Measurements from ENCODE around the gene ETFBKMT.

Gene ETFBKMT

GRCh38 chr12:31634620-31635019 lies 24.9 kb upstream of the ETFBKMT start:
- TF ChIP-seq SP1 (IDR thresholded peaks at IDR 0.05) (no peak), TARDBP (IDR thresholded peaks at IDR 0.05) (no peak), ELF4 (IDR thresholded peaks at IDR 0.05) (no peak), NFRKB (IDR thresholded peaks at IDR 0.05) (no peak), L3MBTL2 (conservative IDR thresholded peaks at IDR 0.05) (no peak), ARNT (IDR thresholded peaks at IDR 0.05) (no peak), FOXK2 (IDR thresholded peaks at IDR 0.05) (no peak)
- ChIA-PET POLR2A (no interaction called here), CTCF (interaction anchor here (2.0 kb wide), 1 partner anchor 231 kb away, joined by 11 read pairs; no protein-coding TSS in a partner anchor)
- no peak for DNase-seq (ENCODE audit: extremely low spot score)

- CTCF ChIA-PET, result interaction anchor here (0.5 kb wide), 1 partner anchor 147 kb away, joined by 3 read pairs; no protein-coding TSS in a partner anchor
- DNase-seq (ENCODE audit: extremely low spot score), result no peak
- TF ChIP-seq ARNT (IDR thresholded peaks at IDR 0.05), result no peak
- no peak for TF ChIP-seq FOXM1 (IDR thresholded peaks at IDR 0.05; ENCODE audit: borderline replicate concordance)
- no peak for TF ChIP-seq CTBP1 (IDR thresholded peaks at IDR 0.05; ENCODE audit: borderline replicate concordance)
- no peak for TF ChIP-seq LEF1 (IDR thresholded peaks at IDR 0.05; ENCODE audit: borderline replicate concordance)
- no peak for TF ChIP-seq L3MBTL2 (conservative IDR thresholded peaks at IDR 0.05)
- no peak for TF ChIP-seq FOXK2 (IDR thresholded peaks at IDR 0.05)
- TF ChIP-seq SUZ12 (IDR thresholded peaks at IDR 0.05), result no peak
- no peak for TF ChIP-seq ZNF384 (IDR thresholded peaks at IDR 0.05)
- no peak for TF ChIP-seq FOXA1 (IDR thresholded peaks at IDR 0.05)
- TF ChIP-seq BHLHE40 (IDR thresholded peaks at IDR 0.05; ENCODE audit: borderline replicate concordance), result no peak
- TF ChIP-seq NFRKB (IDR thresholded peaks at IDR 0.05), result no peak
- no peak for TF ChIP-seq ELF4 (IDR thresholded peaks at IDR 0.05)
- TF ChIP-seq SP1 (IDR thresholded peaks at IDR 0.05), result no peak
- POLR2A ChIA-PET, result no interaction called here
Measured at GRCh38 chr12:31641509-31642090, 17.9 kb upstream of the ETFBKMT start.

GRCh38 chr12:31644536-31644935 lies 15.0 kb upstream of the ETFBKMT start:
- ChIA-PET POLR2A (no interaction called here), CTCF (no interaction called here)
- TF ChIP-seq CTBP1 (IDR thresholded peaks at IDR 0.05; ENCODE audit: borderline replicate concordance) (no peak), ARNT (IDR thresholded peaks at IDR 0.05) (no peak), SUZ12 (IDR thresholded peaks at IDR 0.05) (no peak), NFRKB (IDR thresholded peaks at IDR 0.05) (no peak), L3MBTL2 (conservative IDR thresholded peaks at IDR 0.05) (no peak), PKNOX1 (IDR thresholded peaks at IDR 0.05) (no peak), ZNF384 (IDR thresholded peaks at IDR 0.05) (no peak), LEF1 (IDR thresholded peaks at IDR 0.05; ENCODE audit: borderline replicate concordance) (no peak), BHLHE40 (IDR thresholded peaks at IDR 0.05; ENCODE audit: borderline replicate concordance) (no peak), FOXK2 (IDR thresholded peaks at IDR 0.05) (no peak), SP1 (IDR thresholded peaks at IDR 0.05) (no peak), FOXM1 (IDR thresholded peaks at IDR 0.05; ENCODE audit: borderline replicate concordance) (no peak), TARDBP (IDR thresholded peaks at IDR 0.05) (no peak), FOXA1 (IDR thresholded peaks at IDR 0.05) (no peak), HDGF (IDR thresholded peaks at IDR 0.05; ENCODE audit: borderline replicate concordance) (no peak), ELF4 (IDR thresholded peaks at IDR 0.05) (no peak)
- no peak for DNase-seq (ENCODE audit: extremely low spot score)

- ChIA-PET POLR2A (no interaction called here), CTCF (no interaction called here)
- no peak for DNase-seq (ENCODE audit: extremely low spot score)
- TF ChIP-seq FOXM1 (IDR thresholded peaks at IDR 0.05; ENCODE audit: borderline replicate concordance), result no peak
- no peak for TF ChIP-seq BHLHE40 (IDR thresholded peaks at IDR 0.05; ENCODE audit: borderline replicate concordance)
- TF ChIP-seq ELF4 (IDR thresholded peaks at IDR 0.05), result no peak
- no peak for TF ChIP-seq ARNT (IDR thresholded peaks at IDR 0.05)
Measured at GRCh38 chr12:31645924-31646323, 13.6 kb upstream of the ETFBKMT start.

GRCh38 chr12:31647086-31647491 lies 12.4 kb upstream of the ETFBKMT start:
- ChIA-PET POLR2A (no interaction called here), CTCF (interaction anchor here (0.5 kb wide), 1 partner anchor 11 kb away, joined by 3 read pairs; no protein-coding TSS in a partner anchor)
- TF ChIP-seq ZNF384 (IDR thresholded peaks at IDR 0.05), result no peak
- no peak for DNase-seq (ENCODE audit: extremely low spot score)

- POLR2A ChIA-PET, result interaction anchor here (0.9 kb wide), 1 partner anchor 8 kb away, joined by 3 read pairs; no protein-coding TSS in a partner anchor
Measured at GRCh38 chr12:31650918-31651317, 8.6 kb upstream of the ETFBKMT start.

GRCh38 chr12:31651893-31652521 lies 7.5 kb upstream of the ETFBKMT start:
- ChIA-PET POLR2A (no interaction called here), CTCF (no interaction called here)
- no peak for DNase-seq (ENCODE audit: extremely low spot score)
- TF ChIP-seq FOXK2 (IDR thresholded peaks at IDR 0.05), result no peak
- no peak for TF ChIP-seq BHLHE40 (IDR thresholded peaks at IDR 0.05; ENCODE audit: borderline replicate concordance)
- no peak for TF ChIP-seq NFRKB (IDR thresholded peaks at IDR 0.05)
- TF ChIP-seq FOXM1 (IDR thresholded peaks at IDR 0.05; ENCODE audit: borderline replicate concordance), result no peak
- TF ChIP-seq ELF4 (IDR thresholded peaks at IDR 0.05), result no peak
- TF ChIP-seq SUZ12 (IDR thresholded peaks at IDR 0.05), result no peak
- no peak for TF ChIP-seq CTBP1 (IDR thresholded peaks at IDR 0.05; ENCODE audit: borderline replicate concordance)
- no peak for TF ChIP-seq PKNOX1 (IDR thresholded peaks at IDR 0.05)
- no peak for TF ChIP-seq ARNT (IDR thresholded peaks at IDR 0.05)
- TF ChIP-seq SP1 (IDR thresholded peaks at IDR 0.05), result no peak

More at GRCh38 chr12:31650918-31651317, 8.6 kb upstream of the ETFBKMT start:
- CTCF ChIA-PET, result no interaction called here
- TF ChIP-seq FOXM1 (IDR thresholded peaks at IDR 0.05; ENCODE audit: borderline replicate concordance) (no peak), HDGF (IDR thresholded peaks at IDR 0.05; ENCODE audit: borderline replicate concordance) (no peak), TARDBP (IDR thresholded peaks at IDR 0.05) (no peak), FOXK2 (IDR thresholded peaks at IDR 0.05) (no peak), ZNF384 (IDR thresholded peaks at IDR 0.05) (no peak)
- DNase-seq (ENCODE audit: extremely low spot score), result no peak
